Large intestine (tissue), 3 donors: ENCODE results near the gene DPP10. TPM values are rescaled to one million over a fixed set of nuclear protein-coding genes. Genes with fewer than 3 reads are reported as not detected.
A peak's percentile ranks its signal among the peaks of the same experiment; 100 is the strongest.

Source experiments
- DNase-seq, 2 donors: peaks; one replicate each; pipeline versions ENCODE4 v3.0.0 to v3.0.0-alpha.2; 2013
- H3K27ac ChIP-seq: one replicate; pipeline ENCODE4 v1.5.1; 2013; ENCODE audit warnings: low read length
- H3K27me3 ChIP-seq: 2 replicates; pipeline ENCODE4 v1.6.1; 2013; ENCODE audit warnings: low read length; ENCODE audit not compliant: control insufficient read depth, insufficient read depth
- H3K36me3 ChIP-seq: 2 replicates; pipeline ENCODE4 v1.6.1; 2013; ENCODE audit warnings: low read length; ENCODE audit not compliant: control insufficient read depth, insufficient read depth
- H3K4me1 ChIP-seq: one replicate; pipeline ENCODE4 v1.6.1; 2013; ENCODE audit warnings: low read length; ENCODE audit not compliant: control insufficient read depth, insufficient read depth
- H3K4me3 ChIP-seq: one replicate; pipeline ENCODE4 v1.5.1; 2013; ENCODE audit warnings: low read length
- H3K9me3 ChIP-seq: one replicate; pipeline ENCODE4 v1.6.1; 2013; ENCODE audit warnings: mild to moderate bottlenecking, low read depth, low read length, moderate library complexity; ENCODE audit not compliant: control insufficient read depth
- WGBS: methylation state at CpG from one replicate; pipeline ENCODE4 v1.1.5; 2013; ENCODE audit warnings: low lambda C conversion rate; ENCODE audit not compliant: insufficient coverage; 5-methylcytosine and 5-hydroxymethylcytosine counted together
- polyA plus RNA-seq: library from polyadenylated mRNA; unstranded; fragments of 120-200 nt; gene quantifications from one replicate; pipeline ENCODE4 v1.2.1, GENCODE V29; 2013

DPP10 gene
- polyA plus RNA-seq, 1 donor, result 17.3 TPM

DNA sequence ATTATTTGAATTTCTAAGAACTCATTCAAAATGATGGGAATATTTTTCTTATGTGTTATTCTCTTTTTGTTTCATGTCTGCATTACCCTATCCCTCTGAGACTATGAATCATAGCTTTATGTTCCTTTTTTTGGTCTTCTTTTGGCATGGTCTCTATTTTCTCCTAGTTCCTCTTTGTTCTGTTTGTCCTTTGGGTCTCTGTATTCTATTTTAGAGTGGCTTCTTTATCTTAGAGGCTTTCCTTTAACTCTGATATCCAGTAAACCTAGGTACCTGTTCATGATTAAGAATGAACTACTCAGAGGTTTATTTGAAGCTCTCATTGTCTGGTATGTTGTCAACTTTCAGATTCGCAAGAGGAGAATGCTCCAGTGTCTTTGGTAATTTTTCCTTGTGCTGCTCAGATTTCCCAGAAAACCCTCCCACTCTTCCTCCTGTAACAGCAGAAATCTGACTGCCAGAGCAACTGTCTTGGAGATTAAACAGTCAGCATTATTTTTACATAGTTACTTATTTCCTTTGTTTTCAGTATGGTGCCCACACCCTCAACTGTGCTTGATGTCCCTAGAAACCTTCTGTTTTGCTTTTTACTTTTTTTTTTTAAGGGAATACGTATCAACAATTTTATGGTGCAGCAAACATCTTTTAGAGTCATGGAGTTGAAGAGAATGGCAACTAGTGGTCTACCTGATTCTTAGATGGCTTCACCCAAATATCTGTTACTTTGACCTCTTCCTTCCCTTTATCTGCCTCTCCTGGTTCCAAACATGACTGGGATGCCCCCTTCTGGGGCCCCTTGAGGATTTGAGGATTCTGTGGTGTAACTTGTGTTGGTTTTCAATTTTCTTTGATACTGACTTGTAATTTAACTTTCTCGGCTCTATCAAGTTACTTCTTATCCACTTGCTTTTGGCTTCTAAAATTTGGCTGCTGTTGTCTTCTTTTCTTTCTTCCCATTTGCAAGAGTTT is 92.0 kb downstream of the DPP10 start:
- Histone ChIP-seq H3K27ac (no peak overlapping the region), H3K9me3 (no peaks in the 10 kb centered on the region), H3K27me3 (no peaks in the 10 kb centered on the region), H3K4me3 (no peak overlapping the region), H3K36me3 (no peaks in the 10 kb centered on the region), H3K4me1 (no peaks in the 10 kb centered on the region)
- 100% methylated on average over 2 of the region's 3 CpGs for WGBS
- DNase-seq, result no peak

DNA sequence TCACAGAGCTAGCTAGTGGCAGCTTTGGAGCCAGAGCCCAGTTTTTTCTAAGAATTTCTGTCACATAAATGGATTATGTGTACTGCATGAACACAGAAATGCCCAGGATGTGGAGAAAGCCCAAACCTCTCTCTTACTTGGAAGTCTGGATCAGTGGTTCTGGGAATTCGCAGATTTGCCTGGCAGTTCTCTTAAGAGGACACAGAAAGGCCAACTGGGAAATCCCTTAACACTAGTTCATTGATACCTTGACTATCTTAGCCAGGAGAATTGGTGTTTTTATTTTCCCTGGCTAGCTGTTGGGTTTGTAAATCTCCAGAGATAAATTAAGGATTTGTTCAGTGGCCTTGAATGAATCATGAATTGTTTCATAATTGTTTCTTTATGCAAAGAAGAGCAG is 95.3 kb downstream of the DPP10 start:
- no peaks in the 10 kb centered on the region for H3K9me3 ChIP-seq
- peaks cover 5% of the 10 kb centered on the region for H3K4me1 ChIP-seq
- no peaks in the 10 kb centered on the region for H3K27me3 ChIP-seq
- no peak overlapping the region for H3K4me3 ChIP-seq
- 80% methylated on average over 1 of the region's 1 CpG for WGBS
- no peaks in the 10 kb centered on the region for H3K36me3 ChIP-seq
- no peak overlapping the region for H3K27ac ChIP-seq
- DNase-seq, result no peak

DNA sequence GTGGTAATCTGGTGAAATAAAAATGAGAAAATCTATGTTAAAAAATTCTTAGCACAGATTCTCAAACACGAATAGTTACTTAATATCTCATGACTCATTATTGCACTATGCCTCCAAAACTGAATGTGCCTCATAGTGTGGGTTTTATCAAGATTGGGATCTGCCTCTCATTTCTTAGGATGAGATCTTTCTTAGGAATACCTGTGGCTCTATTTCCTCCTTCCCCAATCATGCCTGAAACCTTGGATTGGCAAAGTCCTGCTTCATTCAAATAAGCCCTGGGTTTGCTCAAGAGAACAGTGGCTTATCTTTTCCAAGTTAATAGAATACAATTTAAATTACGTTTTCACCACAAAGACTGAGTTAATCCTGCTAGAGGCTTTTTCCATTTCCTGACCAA is 100.3 kb downstream of the DPP10 start:
- Histone ChIP-seq H3K27ac (peak overlapping the region; percentile 71), H3K27me3 (no peaks in the 10 kb centered on the region), H3K4me1 (peaks cover 27% of the 10 kb centered on the region), H3K9me3 (no peaks in the 10 kb centered on the region), H3K4me3 (no peak overlapping the region), H3K36me3 (no peaks in the 10 kb centered on the region)
- peak in 1 of 2 donors; percentile 72 for DNase-seq
- 29% methylated on average over 1 of the region's 2 CpGs for WGBS

DNA sequence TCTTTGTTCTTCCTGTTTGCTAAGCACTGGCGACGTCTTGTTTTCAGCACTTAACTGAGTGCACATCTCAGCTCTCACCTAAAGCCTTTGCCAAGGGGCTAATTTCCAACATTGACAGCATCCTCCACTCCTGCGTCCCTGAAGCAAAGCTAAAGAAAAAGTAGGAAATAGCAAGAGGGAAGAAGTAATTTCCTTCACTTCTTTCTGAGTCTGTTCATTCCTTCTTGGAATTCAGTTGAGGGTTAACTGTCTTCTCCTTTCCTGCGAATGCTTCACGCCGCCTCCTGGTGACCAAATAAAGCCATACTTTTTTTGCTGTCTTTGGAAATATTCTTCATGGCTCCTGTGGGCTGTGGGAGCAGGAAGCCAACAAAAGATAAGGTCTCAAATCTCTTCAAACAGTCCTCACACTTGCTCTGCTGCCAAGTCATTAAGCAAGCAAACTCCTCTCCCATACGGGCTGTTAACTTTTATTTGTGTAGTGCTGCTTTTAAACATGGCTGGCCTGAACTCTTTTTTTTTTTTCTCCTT is 100.9 kb downstream of the DPP10 start:
- Histone ChIP-seq H3K4me3 (no peak overlapping the region), H3K27me3 (no peaks in the 10 kb centered on the region), H3K36me3 (no peaks in the 10 kb centered on the region), H3K4me1 (peaks cover 29% of the 10 kb centered on the region), H3K9me3 (no peaks in the 10 kb centered on the region), H3K27ac (peak overlapping the region; percentile 71)
- peak; percentile 55 to 86 for DNase-seq
- no CpG with 5 or more reads among the region's 7 CpGs for WGBS

DNA sequence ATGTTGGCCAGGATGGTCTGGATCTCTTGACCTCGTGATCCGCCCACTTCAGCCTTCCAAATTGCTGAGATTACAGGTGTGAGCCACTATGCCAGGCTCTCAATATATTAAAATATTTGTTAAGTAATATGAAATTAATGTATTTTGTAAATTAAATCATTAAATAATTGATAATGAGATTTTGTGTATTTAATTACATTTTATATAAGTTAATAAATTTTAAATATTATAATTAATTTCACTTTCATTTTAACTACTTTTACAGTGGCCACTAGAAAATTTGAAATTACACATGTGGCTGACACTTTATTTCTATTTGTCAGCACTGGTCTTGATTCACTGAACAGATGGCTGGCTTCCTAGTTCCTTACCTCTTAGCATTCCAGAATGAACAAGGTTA is 102.6 kb downstream of the DPP10 start:
- DNase-seq, result no peak
- Histone ChIP-seq H3K27ac (no peak overlapping the region), H3K9me3 (no peaks in the 10 kb centered on the region), H3K27me3 (no peaks in the 10 kb centered on the region), H3K36me3 (no peaks in the 10 kb centered on the region), H3K4me1 (peaks cover 40% of the 10 kb centered on the region), H3K4me3 (no peak overlapping the region)
- no CpG with 5 or more reads among the region's 2 CpGs for WGBS

DNA sequence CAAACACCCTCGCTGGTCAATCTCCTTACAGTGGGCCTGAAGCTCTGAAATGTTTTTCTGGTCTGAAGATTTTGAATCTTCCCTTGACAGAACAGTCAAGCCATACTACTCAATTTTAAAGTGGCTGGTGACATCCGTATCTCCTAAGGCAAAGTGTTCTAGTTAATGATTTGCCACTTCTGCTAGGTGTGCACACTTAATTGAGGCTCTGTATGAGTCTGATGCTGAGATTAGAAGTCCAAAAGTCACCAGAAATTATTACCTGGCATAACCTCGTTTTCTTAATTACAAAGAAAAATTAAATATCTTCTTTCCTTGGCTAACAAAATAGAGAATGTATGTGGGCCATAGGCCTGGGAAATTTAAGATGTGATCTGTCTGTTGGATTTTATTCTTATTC is 104.1 kb downstream of the DPP10 start:
- no peak overlapping the region for H3K4me3 ChIP-seq
- H3K4me1 ChIP-seq, result peaks cover 49% of the 10 kb centered on the region
- H3K27ac ChIP-seq, result peak overlapping the region; percentile 53
- no CpG with 5 or more reads among the region's 3 CpGs for WGBS
- no peaks in the 10 kb centered on the region for H3K27me3 ChIP-seq
- H3K36me3 ChIP-seq, result no peaks in the 10 kb centered on the region
- peak; percentile 50 to 81 for DNase-seq
- H3K9me3 ChIP-seq, result no peaks in the 10 kb centered on the region

DNA sequence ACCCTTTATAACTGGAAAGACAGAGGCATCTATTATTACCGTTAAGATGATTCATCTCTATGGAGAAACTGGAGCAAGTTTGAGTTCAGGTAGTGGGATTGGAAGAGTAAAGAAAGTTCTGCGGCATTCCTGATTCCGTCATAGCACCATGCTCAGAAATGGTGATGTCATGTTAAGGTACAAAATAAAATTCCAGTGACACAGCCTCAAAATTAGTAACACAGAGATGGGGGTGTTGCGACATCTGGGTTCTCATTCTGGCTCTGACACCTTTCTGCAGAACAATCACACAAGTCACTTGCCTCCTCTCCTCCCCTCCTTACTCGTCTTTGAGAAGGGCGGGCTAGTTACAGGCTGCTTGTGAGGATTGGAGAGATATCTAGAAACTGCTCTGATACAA is 105.7 kb downstream of the DPP10 start:
- DNase-seq, result peak in 1 of 2 donors; percentile 14
- Histone ChIP-seq H3K4me1 (peaks cover 44% of the 10 kb centered on the region), H3K4me3 (no peak overlapping the region), H3K9me3 (no peaks in the 10 kb centered on the region), H3K27me3 (no peaks in the 10 kb centered on the region), H3K36me3 (no peaks in the 10 kb centered on the region), H3K27ac (no peak overlapping the region)
- WGBS, result no CpG with 5 or more reads among the region's 6 CpGs

DNA sequence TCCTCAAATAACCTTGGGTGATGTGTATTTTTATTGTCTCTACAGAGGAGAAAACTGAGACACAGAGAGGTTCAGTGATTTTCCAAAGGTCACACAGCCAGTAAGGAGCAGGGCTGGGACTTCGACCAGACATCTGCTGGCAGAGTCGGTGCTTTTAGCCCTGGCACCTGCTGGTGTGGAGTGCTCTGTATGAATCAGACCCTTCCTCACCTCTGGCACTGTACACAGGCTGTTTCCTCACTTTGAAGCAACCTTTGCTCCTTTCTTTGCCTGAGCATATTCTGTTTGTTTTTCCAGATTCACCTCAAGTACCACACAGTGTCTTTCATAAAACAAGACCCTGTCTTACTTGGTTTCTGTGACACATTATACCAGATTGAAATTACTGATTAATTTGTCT is 107.9 kb downstream of the DPP10 start:
- DNase-seq, result peak; percentile 67 to 83
- no peaks in the 10 kb centered on the region for H3K27me3 ChIP-seq
- no peaks in the 10 kb centered on the region for H3K9me3 ChIP-seq
- H3K4me3 ChIP-seq, result no peak overlapping the region
- WGBS, result no CpG with 5 or more reads among the region's 2 CpGs
- H3K27ac ChIP-seq, result peak overlapping the region; percentile 67
- peaks cover 39% of the 10 kb centered on the region for H3K4me1 ChIP-seq
- no peaks in the 10 kb centered on the region for H3K36me3 ChIP-seq

DNA sequence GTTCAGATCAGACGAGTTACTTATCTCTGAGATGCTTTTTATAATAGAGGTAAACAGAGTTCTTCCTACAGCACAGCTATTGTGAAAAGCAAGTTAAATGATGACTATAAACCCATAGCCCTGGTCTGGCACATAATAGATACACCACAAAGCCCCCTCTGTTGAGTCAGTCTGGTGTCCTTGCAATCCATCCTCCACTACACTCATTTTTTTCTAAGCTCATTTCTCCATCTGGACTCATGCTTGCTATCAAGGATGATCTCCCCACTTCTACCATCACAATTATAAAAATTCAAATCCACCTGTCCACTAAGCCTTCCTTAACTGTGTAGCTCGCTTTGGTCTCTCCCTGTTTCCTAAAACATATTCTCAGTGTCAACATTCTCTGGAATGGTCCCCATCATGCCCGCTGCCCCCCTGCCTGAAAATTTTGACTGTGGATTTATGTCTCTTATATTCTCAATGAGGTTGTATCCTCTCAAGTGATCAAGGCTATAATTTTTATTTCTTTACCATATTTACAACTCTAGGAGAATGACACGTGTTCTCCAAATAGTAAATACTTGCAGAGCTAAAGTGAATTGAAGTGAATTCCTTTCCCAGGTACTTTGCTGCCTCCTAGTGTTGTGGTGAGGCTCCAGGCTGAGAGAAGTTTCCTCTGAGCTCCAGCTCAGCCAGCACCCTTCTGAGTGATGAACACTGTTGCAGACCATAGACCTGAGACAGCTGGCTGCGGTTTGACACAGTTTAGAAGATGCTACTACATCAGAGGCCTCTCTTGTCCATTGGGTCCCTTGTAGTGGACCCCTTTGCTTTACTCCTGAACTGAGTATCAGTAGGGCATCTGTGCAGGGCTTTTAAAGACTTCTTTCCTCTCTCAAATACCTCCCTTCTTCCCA is 108.7 kb downstream of the DPP10 start:
- no peaks in the 10 kb centered on the region for H3K27me3 ChIP-seq
- no peak overlapping the region for H3K4me3 ChIP-seq
- no peaks in the 10 kb centered on the region for H3K36me3 ChIP-seq
- H3K4me1 ChIP-seq, result peaks cover 34% of the 10 kb centered on the region
- H3K27ac ChIP-seq, result peak overlapping the region; percentile 67
- DNase-seq, result peak; percentile 60 to 71
- WGBS, result 33% methylated on average over 1 of the region's 5 CpGs
- no peaks in the 10 kb centered on the region for H3K9me3 ChIP-seq

DNA sequence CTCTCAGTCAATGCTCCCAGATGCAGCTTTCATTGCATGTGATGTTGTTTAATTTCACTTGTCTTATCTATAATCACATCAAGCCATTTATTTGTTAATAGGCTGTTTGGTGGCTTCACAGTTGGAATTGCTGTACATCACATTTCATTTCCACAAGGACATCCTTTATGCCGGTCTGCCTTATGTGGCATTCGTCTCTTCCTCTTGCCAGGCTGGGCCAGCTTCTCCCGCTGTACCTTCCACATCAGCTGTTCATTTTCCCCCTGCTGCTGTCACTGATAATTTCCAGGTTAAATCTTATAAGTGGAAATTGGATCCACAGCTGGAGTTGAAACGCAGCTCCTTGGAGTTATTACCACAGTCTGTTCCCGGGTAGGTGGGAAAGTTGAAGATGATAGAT is 110.6 kb downstream of the DPP10 start:
- Histone ChIP-seq H3K27me3 (no peaks in the 10 kb centered on the region), H3K36me3 (no peaks in the 10 kb centered on the region), H3K4me3 (no peak overlapping the region), H3K27ac (no peak overlapping the region), H3K9me3 (no peaks in the 10 kb centered on the region), H3K4me1 (peaks cover 20% of the 10 kb centered on the region)
- no peak for DNase-seq
- WGBS, result 100% methylated on average over 3 of the region's 5 CpGs
